HCT116 (cell line): ENCODE results near the gene ARMH1. TPM values are rescaled to one million over a fixed set of nuclear protein-coding genes. Genes with fewer than 3 reads are reported as not detected.

Source experiments
- ATAC-seq: fragments of 200-7000 bp; cut with Tn5 transposase; 2 replicates; pipeline ENCODE4 v1.9.1; 2020; ENCODE audit warnings: mild to moderate bottlenecking, moderate library complexity
- BruUV-seq: library from RNA; stranded (reverse); fragments of 400-500 nt; replicated peaks from 2 replicates; lab custom pipeline; 2021; lab: Mats Ljungman, UMichigan
- CTCF ChIA-PET: fragments of 300-600 bp; sonication (Branson Sonifier 250); formaldehyde crosslinking; loops from one replicate; lab custom pipeline; 2021; ENCODE audit warnings: antibody characterized with exemption; lab: Charles Lee
- POLR2A ChIA-PET: fragments of 300-600, 350-600 bp; sonication (Branson Sonifier 250); formaldehyde crosslinking; loops from one replicate; lab custom pipeline; 2021; ENCODE audit warnings: antibody characterized with exemption; lab: Charles Lee
- RAD21 ChIA-PET, 2 experiments: fragments of 300-600 bp; sonication (Branson Sonifier 250); formaldehyde crosslinking; loops; one replicate each; lab custom pipeline; 2023; ENCODE audit warnings: low total read pairs in 2 of 2; ENCODE audit not compliant: uncharacterized antibody in 2 of 2, unreplicated experiment in 2 of 2, low non-redundant PET in 1 of 2; lab: Charles Lee
- DNase-seq: peaks from one replicate; pipeline ENCODE4 v3.0.0-alpha.2; 2010; ENCODE audit warnings: low read depth, low spot score
- H2AFZ ChIP-seq: fragments of 200-600 bp; shearing (Covaris generic), sonication (generic); 2 replicates; pipeline ENCODE4 v1.6.1; 2017; ENCODE audit warnings: low read depth, mixed run types, mixed read lengths, antibody characterized with exemption, low read length; ENCODE audit not compliant: poor library complexity, severe bottlenecking
- H3K27ac ChIP-seq: 2 replicates; pipeline ENCODE4 v1.5.1; 2012; ENCODE audit warnings: low read depth, low read length
- H3K27me3 ChIP-seq: fragments of 200-600 bp; sonication (generic); 2 replicates; pipeline ENCODE4 v1.6.1; 2016; ENCODE audit warnings: mixed run types, low read length, mixed read lengths; ENCODE audit not compliant: insufficient read depth
- H3K36me3 ChIP-seq, 2 experiments: fragments of 200-500 bp in 1 of 2; fragments of 200-600 bp in 1 of 2; sonication (Bioruptor generic) in 1 of 2; sonication (generic) in 1 of 2; 2 replicates each; pipeline versions ENCODE4 v1.5.1 to v1.6.1; 2014 to 2016; ENCODE audit warnings: low read length in 2 of 2, inconsistent platforms in 1 of 2, mixed read lengths in 1 of 2, mixed run types in 1 of 2; ENCODE audit not compliant: insufficient read depth in 2 of 2, control insufficient read depth in 1 of 2
- H3K4me1 ChIP-seq, 2 experiments: fragments of 200-600 bp in 1 of 2; sonication (generic) in 1 of 2; 2 replicates each; pipeline versions ENCODE4 v1.5.1 to v1.6.1; 2012 to 2017; ENCODE audit warnings: low read length in 2 of 2, inconsistent platforms in 1 of 2, mild to moderate bottlenecking in 1 of 2, mixed read lengths in 1 of 2, mixed run types in 1 of 2, moderate library complexity in 1 of 2; ENCODE audit not compliant: insufficient read depth in 2 of 2, control insufficient read depth in 1 of 2
- H3K4me2 ChIP-seq: fragments of 200-600 bp; sonication (generic); 2 replicates; pipeline ENCODE4 v1.6.1; 2017; ENCODE audit warnings: mixed run types, low read length, mixed read lengths
- H3K4me3 ChIP-seq, 2 experiments: fragments of 200-600 bp in 1 of 2; sonication (generic) in 1 of 2; replicated peaks in 1 of 2; 2 replicates each; pipeline ENCODE4 v1.5.1; 2011 to 2016; ENCODE audit warnings: low read length in 2 of 2, control low read depth in 1 of 2, low read depth in 1 of 2, mild to moderate bottlenecking in 1 of 2, mixed read lengths in 1 of 2, mixed run types in 1 of 2
- H3K79me2 ChIP-seq: fragments of 200-600 bp; sonication (generic); 2 replicates; pipeline ENCODE4 v1.6.1; 2017; ENCODE audit warnings: mild to moderate bottlenecking, mixed run types, low read length, moderate library complexity, mixed read lengths; ENCODE audit not compliant: insufficient read depth
- H3K9ac ChIP-seq: fragments of 200-600 bp; sonication (generic); 2 replicates; pipeline ENCODE4 v1.6.1; 2016; ENCODE audit warnings: low read length, mixed read lengths
- H3K9me2 ChIP-seq: fragments of 200-600 bp; sonication (generic), shearing (Covaris generic); 2 replicates; pipeline ENCODE4 v1.6.1; 2017; ENCODE audit warnings: mixed run types, mild to moderate bottlenecking, moderate library complexity; ENCODE audit not compliant: insufficient read depth
- H3K9me3 ChIP-seq, 2 experiments: fragments of 200-500 bp in 1 of 2; fragments of 200-600 bp in 1 of 2; sonication (Bioruptor generic) in 1 of 2; sonication (generic) in 1 of 2; 2 replicates each; pipeline ENCODE4 v1.6.1; 2014 to 2017; ENCODE audit warnings: low read length in 2 of 2, mixed read lengths in 2 of 2, inconsistent platforms in 1 of 2, low read depth in 1 of 2, mild to moderate bottlenecking in 1 of 2, mixed run types in 1 of 2, moderate library complexity in 1 of 2; ENCODE audit not compliant: control insufficient read depth in 1 of 2, insufficient read depth in 1 of 2
- H4K20me1 ChIP-seq: fragments of 200-600 bp; sonication (generic), shearing (Covaris generic); 2 replicates; pipeline ENCODE4 v1.6.1; 2017; ENCODE audit warnings: mixed run types, mild to moderate bottlenecking, moderate library complexity; ENCODE audit not compliant: insufficient read depth
- CBX3 ChIP-seq: IDR thresholded peaks from 2 replicates; pipeline ENCODE4 v1.6.1; 2012; ENCODE audit warnings: low read depth
- EGR1 ChIP-seq: IDR thresholded peaks from 2 replicates; pipeline ENCODE4 v1.6.1; 2012; ENCODE audit warnings: low read depth
- ELF1 ChIP-seq: IDR thresholded peaks from 2 replicates; pipeline ENCODE4 v1.6.1; 2012; ENCODE audit warnings: low read depth, borderline replicate concordance
- EZH2 ChIP-seq: fragments of 200-600 bp; sonication (generic); IDR thresholded peaks from 2 replicates; pipeline ENCODE4 v1.6.1; 2017; ENCODE audit warnings: antibody characterized with exemption, mixed run types
- JUND ChIP-seq: IDR thresholded peaks from 2 replicates; pipeline ENCODE4 v1.6.1; 2012
- POLR2A ChIP-seq: IDR thresholded peaks from 2 replicates; pipeline ENCODE4 v1.7.0; 2011; ENCODE audit warnings: borderline replicate concordance; ENCODE audit not compliant: insufficient read depth, insufficient read length; ENCODE audit errors: extremely low read depth
- POLR2AphosphoS5 ChIP-seq: IDR thresholded peaks from 2 replicates; pipeline ENCODE4 v1.6.1; 2011; ENCODE audit warnings: mild to moderate bottlenecking, low read depth, low read length, moderate library complexity
- RAD21 ChIP-seq: IDR thresholded peaks from 2 replicates; pipeline ENCODE4 v1.6.1; 2012; ENCODE audit warnings: low read depth, mild to moderate bottlenecking
- SIN3A ChIP-seq: IDR thresholded peaks from 2 replicates; pipeline ENCODE4 v1.6.1; 2012; ENCODE audit warnings: low read depth
- SRF ChIP-seq: IDR thresholded peaks from 2 replicates; pipeline ENCODE4 v1.6.1; 2012; ENCODE audit warnings: low read depth
- TCF7L2 ChIP-seq: IDR thresholded peaks from 2 replicates; pipeline ENCODE4 v1.7.0; 2011; ENCODE audit warnings: borderline replicate concordance, inconsistent platforms; ENCODE audit not compliant: insufficient read depth, insufficient read length; ENCODE audit errors: extremely low read depth
- intact Hi-C: fragments of 100-400 bp; cut with micrococcal nuclease; formaldehyde crosslinking; loops from 2 replicates; pipeline ENCODE4 v1.10.0; 2022
- total RNA-seq: library from RNA; stranded (reverse); gene quantifications from one replicate; pipeline ENCODE4 v1.2.1, GENCODE V29; 2021; ENCODE audit not compliant: unreplicated experiment
- TF ChIP-seq, protein P1 (sequence below): IDR thresholded peaks from 2 replicates; pipeline ENCODE4 v1.6.1; 2011; ENCODE audit warnings: mild to moderate bottlenecking, low read length, moderate library complexity; ENCODE audit not compliant: insufficient replicate concordance; ENCODE audit errors: extremely low read depth
- TF ChIP-seq, protein P2 (sequence below): IDR thresholded peaks from 2 replicates; pipeline ENCODE4 v1.6.1; 2012
- TF ChIP-seq, protein P3 (sequence below): IDR thresholded peaks from 2 replicates; pipeline ENCODE4 v1.6.1; 2012

The ARMH1 gene
- total RNA-seq, 1 experiment from 2014 or later: 3.2 TPM

DNA sequence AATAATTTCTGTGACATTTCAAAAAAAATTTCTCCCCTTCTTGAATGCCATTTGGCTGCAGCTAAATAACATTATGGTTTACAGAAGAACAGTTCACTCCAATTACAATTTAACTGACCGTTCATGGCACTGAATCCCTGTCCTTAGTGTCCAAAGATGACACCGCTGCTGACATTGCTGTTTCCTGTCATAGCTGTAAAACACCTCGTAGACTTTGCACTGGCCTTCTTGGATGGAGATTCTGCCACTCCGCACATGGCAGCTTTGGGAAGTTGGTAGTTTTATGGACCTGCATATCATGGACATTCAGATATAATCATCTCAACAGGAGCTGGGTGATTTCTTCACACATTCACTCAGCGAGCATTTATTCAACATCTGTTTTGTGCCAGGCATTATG lies 5.0 kb downstream of the ARMH1 start:
- Histone ChIP-seq H3K9me3 (no peaks in the 10 kb centered on the region), H3K9ac (no peak overlapping the region), H3K27ac (no peak overlapping the region), H3K9me2 (no peaks in the 10 kb centered on the region), H3K4me1 (peaks cover 24 to 33% of the 10 kb centered on the region in 2 experiments), H3K4me2 (no peak overlapping the region), H3K79me2 (no peaks in the 10 kb centered on the region), H3K4me3 (no peak overlapping the region), H4K20me1 (no peaks in the 10 kb centered on the region), H2AFZ (no peak overlapping the region), H3K36me3 (no peaks in the 10 kb centered on the region), H3K27me3 (no peaks in the 10 kb centered on the region)
- TF ChIP-seq ELF1 (no peak), EGR1 (no peak), POLR2A (no peak), SRF (no peak)
- BruUV-seq: no TSS peak
- ATAC-seq (no peak), DNase-seq (no peak)
- RAD21 ChIA-PET: interaction anchor here in 1 of 2 experiments (1.0 kb wide), 1 partner anchor 26 kb away, joined by 3 read pairs; no protein-coding TSS in a partner anchor
- CTCF ChIA-PET: no interaction called here
- POLR2A ChIA-PET: interaction anchor here (1.7 kb wide), 1 partner anchor 42 kb away, joined by 4 read pairs; no protein-coding TSS in a partner anchor
- intact Hi-C loops: no loop called here

DNA sequence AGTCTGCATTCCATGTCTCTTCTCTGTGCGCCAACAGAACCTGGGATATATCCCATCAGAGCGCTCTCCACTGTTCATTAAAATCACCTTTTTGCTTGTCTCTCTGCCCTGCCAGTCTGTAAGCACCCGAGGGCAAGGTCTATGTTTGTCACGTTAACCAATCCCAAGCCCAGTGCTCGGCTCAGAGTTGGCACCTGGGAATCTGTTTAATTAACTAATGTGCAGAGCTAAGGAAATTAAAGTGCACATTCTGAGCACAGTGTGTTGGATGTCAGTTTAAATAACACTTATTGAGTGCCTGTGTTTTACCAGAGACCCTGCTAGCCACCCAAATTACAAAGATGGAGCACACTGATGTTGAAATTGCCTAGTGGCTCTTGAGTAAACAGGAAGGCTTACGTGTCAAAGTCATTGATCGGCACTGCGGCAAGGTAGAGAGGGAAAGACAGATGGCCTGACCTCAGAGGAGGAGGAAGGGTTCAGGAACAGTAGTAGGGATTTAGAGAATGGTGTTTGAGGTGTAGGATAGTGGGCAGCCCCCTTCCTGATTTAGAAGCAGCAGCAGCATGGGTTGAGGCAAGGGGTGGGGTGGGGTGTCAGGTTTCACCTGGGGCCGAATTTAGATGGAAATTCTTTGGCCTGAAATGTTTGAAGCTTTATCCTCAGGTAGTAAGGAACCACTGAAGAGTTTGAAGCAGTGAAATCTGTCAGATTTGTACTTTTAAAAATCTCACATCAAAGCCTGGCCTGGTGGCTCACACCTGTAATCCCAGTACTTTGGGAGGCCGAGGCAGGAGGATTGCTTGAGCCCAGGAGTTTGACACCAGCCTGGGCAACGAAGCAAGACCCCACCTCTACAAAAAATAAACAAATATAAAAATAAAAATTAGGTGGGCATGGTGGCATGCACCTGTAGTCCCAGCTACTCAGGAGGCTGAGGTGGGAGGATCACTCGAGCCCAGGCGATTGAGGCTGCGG lies 7.7 kb downstream of the ARMH1 start:
- TF ChIP-seq, protein P1, sequence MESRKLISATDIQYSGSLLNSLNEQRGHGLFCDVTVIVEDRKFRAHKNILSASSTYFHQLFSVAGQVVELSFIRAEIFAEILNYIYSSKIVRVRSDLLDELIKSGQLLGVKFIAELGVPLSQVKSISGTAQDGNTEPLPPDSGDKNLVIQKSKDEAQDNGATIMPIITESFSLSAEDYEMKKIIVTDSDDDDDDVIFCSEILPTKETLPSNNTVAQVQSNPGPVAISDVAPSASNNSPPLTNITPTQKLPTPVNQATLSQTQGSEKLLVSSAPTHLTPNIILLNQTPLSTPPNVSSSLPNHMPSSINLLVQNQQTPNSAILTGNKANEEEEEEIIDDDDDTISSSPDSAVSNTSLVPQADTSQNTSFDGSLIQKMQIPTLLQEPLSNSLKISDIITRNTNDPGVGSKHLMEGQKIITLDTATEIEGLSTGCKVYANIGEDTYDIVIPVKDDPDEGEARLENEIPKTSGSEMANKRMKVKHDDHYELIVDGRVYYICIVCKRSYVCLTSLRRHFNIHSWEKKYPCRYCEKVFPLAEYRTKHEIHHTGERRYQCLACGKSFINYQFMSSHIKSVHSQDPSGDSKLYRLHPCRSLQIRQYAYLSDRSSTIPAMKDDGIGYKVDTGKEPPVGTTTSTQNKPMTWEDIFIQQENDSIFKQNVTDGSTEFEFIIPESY: no peak
- TF ChIP-seq POLR2A: no peak
- no peak for TF ChIP-seq JUND
- no peak for TF ChIP-seq SIN3A
- no peak for TF ChIP-seq RAD21
- TF ChIP-seq, protein P2, sequence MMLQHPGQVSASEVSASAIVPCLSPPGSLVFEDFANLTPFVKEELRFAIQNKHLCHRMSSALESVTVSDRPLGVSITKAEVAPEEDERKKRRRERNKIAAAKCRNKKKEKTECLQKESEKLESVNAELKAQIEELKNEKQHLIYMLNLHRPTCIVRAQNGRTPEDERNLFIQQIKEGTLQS: no peak
- TF ChIP-seq EZH2: no peak
- TF ChIP-seq CBX3: no peak
- no peak for TF ChIP-seq EGR1
- TF ChIP-seq TCF7L2: no peak
- no peak for TF ChIP-seq POLR2AphosphoS5
- TF ChIP-seq, protein P3, sequence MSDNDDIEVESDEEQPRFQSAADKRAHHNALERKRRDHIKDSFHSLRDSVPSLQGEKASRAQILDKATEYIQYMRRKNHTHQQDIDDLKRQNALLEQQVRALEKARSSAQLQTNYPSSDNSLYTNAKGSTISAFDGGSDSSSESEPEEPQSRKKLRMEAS: no peak
- ChIA-PET CTCF (interaction anchor here (1.0 kb wide), 1 partner anchor 8 kb away, joined by 3 read pairs; the partner anchor contains the start of gene TMEM53), POLR2A (no interaction called here), RAD21 (no interaction called here)
- Histone ChIP-seq H3K36me3 (no peaks in the 10 kb centered on the region), H4K20me1 (no peaks in the 10 kb centered on the region), H3K27ac (no peak overlapping the region), H3K9ac (no peak overlapping the region), H3K9me2 (no peaks in the 10 kb centered on the region), H3K4me2 (no peak overlapping the region), H2AFZ (no peak overlapping the region), H3K4me3 (no peak overlapping the region), H3K27me3 (no peaks in the 10 kb centered on the region), H3K9me3 (no peaks in the 10 kb centered on the region), H3K79me2 (no peaks in the 10 kb centered on the region), H3K4me1 (peaks cover 5 to 7% of the 10 kb centered on the region in 2 experiments; a peak in 3 of 4 replicates)
- DNase-seq (no peak), ATAC-seq (no peak)
- BruUV-seq: no TSS peak
- intact Hi-C loops: no loop called here
